ENCODE measurements around the gene LIMS1. TPM values are rescaled to one million over a fixed set of nuclear protein-coding genes. Genes with fewer than 3 reads are reported as not detected.

The LIMS1 gene
- total RNA-seq, 1 donor from 2014 or later = 85.5 TPM

- Histone ChIP-seq H3K36me3 (no peaks in the 10 kb centered on the region), H3K27ac (peak overlapping the region; percentile 59), H3K4me1 (peaks cover 92% of the 10 kb centered on the region), H3K27me3 (ENCODE audit: low read depth) (no peaks in the 10 kb centered on the region), H3K4me3 (peak overlapping the region; percentile 35), H3K9me3 (no peaks in the 10 kb centered on the region)
- DNase-seq (no peak), ATAC-seq (no peak)
- no peak for TF ChIP-seq CTCF (IDR thresholded peaks at IDR 0.05)
- intact Hi-C loops (cut with DNase I) = no loop called here
Measured at GRCh38 chr2:108620656-108621055, 86.4 kb downstream of the LIMS1 start.

GRCh38 chr2:108621087-108621559, 86.9 kb downstream of the LIMS1 start:
- Histone ChIP-seq H3K4me3 (peak overlapping the region; percentile 35), H3K27me3 (ENCODE audit: low read depth) (no peaks in the 10 kb centered on the region), H3K27ac (peak overlapping the region; percentile 59), H3K9me3 (no peaks in the 10 kb centered on the region), H3K36me3 (no peaks in the 10 kb centered on the region), H3K4me1 (peaks cover 92% of the 10 kb centered on the region)
- peak; percentile 87 to 91 for ATAC-seq
- intact Hi-C loops (cut with DNase I) = no loop called here
- DNase-seq = peak; percentile 62
- no peak for TF ChIP-seq CTCF (IDR thresholded peaks at IDR 0.05)

- no peak for TF ChIP-seq CTCF (IDR thresholded peaks at IDR 0.05)
- no peaks in the 10 kb centered on the region for H3K9me3 ChIP-seq
- no peaks in the 10 kb centered on the region for H3K36me3 ChIP-seq
- no peaks in the 10 kb centered on the region for H3K27me3 ChIP-seq (ENCODE audit: low read depth)
- intact Hi-C loops (cut with DNase I) = no loop called here
- ATAC-seq (no peak), DNase-seq (no peak)
- H3K4me3 ChIP-seq = peak overlapping the region; percentile 35
- H3K27ac ChIP-seq = peak overlapping the region; percentile 59
- H3K4me1 ChIP-seq = peaks cover 84% of the 10 kb centered on the region
Measured at GRCh38 chr2:108621687-108622681, 87.7 kb downstream of the LIMS1 start.

- TF ChIP-seq CTCF (IDR thresholded peaks at IDR 0.05) = no peak
- peaks cover 71% of the 10 kb centered on the region for H3K4me1 ChIP-seq
- peak; percentile 57 to 80 for ATAC-seq
- no peaks in the 10 kb centered on the region for H3K9me3 ChIP-seq
- H3K27me3 ChIP-seq (ENCODE audit: low read depth) = no peaks in the 10 kb centered on the region
- no peaks in the 10 kb centered on the region for H3K36me3 ChIP-seq
- H3K27ac ChIP-seq = peak overlapping the region; percentile 56
- intact Hi-C loops (cut with DNase I) = no loop called here
- DNase-seq = no peak
- no peak overlapping the region for H3K4me3 ChIP-seq
Measured at GRCh38 chr2:108623616-108624015, 89.3 kb downstream of the LIMS1 start.

- intact Hi-C loops (cut with DNase I) = no loop called here
- no peak for TF ChIP-seq CTCF (IDR thresholded peaks at IDR 0.05)
- peaks cover 62% of the 10 kb centered on the region for H3K4me1 ChIP-seq
Measured at GRCh38 chr2:108625186-108625827, 91.0 kb downstream of the LIMS1 start.

More at GRCh38 chr2:108625186-108625827, 91.0 kb downstream of the LIMS1 start:
- peak overlapping the region; percentile 56 for H3K27ac ChIP-seq
- no peaks in the 10 kb centered on the region for H3K27me3 ChIP-seq (ENCODE audit: low read depth)
- H3K4me3 ChIP-seq = no peak overlapping the region
- H3K36me3 ChIP-seq = no peaks in the 10 kb centered on the region
- ATAC-seq (no peak), DNase-seq (no peak)
- H3K9me3 ChIP-seq = no peaks in the 10 kb centered on the region

All from lower lobe of right lung (tissue), 2 donors.